ENCODE measurements around the gene BICC1. TPM values are rescaled to one million over a fixed set of nuclear protein-coding genes. Genes with fewer than 3 reads are reported as not detected.

Gene BICC1
- total RNA-seq, 1 experiment from 2014 or later = 0.57 TPM

DNA sequence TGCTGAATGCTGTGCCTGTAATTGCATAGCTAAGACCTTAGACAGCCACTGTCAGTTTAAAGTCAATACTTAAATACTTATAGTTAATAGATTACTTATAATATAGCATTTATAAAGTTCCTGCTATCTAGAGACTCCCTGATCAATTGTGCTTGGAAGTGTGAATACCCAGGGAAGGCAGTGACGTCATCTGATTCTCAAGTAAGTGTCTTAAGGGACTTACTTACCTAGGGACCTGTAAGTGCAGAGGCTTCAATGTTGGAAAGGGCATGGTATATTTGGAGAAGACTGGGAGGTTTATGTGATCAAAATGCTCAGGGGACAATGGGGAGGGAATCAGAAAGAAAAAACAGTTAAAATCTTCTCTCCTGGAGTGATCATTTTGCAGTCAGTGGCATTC is 55.0 kb downstream of the BICC1 start:
- H2BK20ac ChIP-seq (ENCODE audit: low read depth, low read length, poor library complexity, severe bottlenecking) = no peak overlapping the region
- Mint-ChIP-seq H3K36me3 (ENCODE audit: insufficient read depth in 1 of 3, low read depth in 3 of 3) (no peaks in the 10 kb centered on the region; a peak in 1 of 7 replicates), H3K9me3 (peaks cover 1 to 8% of the 10 kb centered on the region in 2 experiments; a peak in 2 of 5 replicates), H3K4me3 (no peak overlapping the region), H3K27me3 (ENCODE audit: low read depth) (no peaks in the 10 kb centered on the region), H3K27ac (no peak overlapping the region), H3K4me1 (peaks cover 0 to 3% of the 10 kb centered on the region in 2 experiments; a peak in 1 of 4 replicates)
- no peak overlapping the region for H2BK5ac ChIP-seq (ENCODE audit: insufficient read length, low read length)
- H4K5ac ChIP-seq (ENCODE audit: insufficient read length, low read depth, low read length) = no peak overlapping the region
- H3K79me1 ChIP-seq (ENCODE audit: insufficient read depth, low read depth, low read length, poor library complexity, severe bottlenecking) = no peaks in the 10 kb centered on the region
- no peaks in the 10 kb centered on the region; the same call in 1 of the 2 replicates for H3K27me3 ChIP-seq (ENCODE audit: insufficient read depth, low read length)
- no peak overlapping the region for H4K91ac ChIP-seq (ENCODE audit: insufficient read length, low read depth, low read length)
- DNase-seq = no peak
- no peak overlapping the region for H3K14ac ChIP-seq (ENCODE audit: insufficient read depth, low read length)
- no peak overlapping the region for H2AFZ ChIP-seq (ENCODE audit: low read length)
- H2AK5ac ChIP-seq (ENCODE audit: insufficient read length, low read length) = no peak overlapping the region
- no peak overlapping the region for H2BK120ac ChIP-seq (ENCODE audit: low read depth, low read length, poor library complexity, severe bottlenecking)
- no peaks in the 10 kb centered on the region for H3K9me3 ChIP-seq (ENCODE audit: control insufficient read depth, low read depth, low read length)
- no peak overlapping the region for H3K27ac ChIP-seq (ENCODE audit: insufficient read length, low read depth, low read length)
- no peak overlapping the region for H3K9ac ChIP-seq (ENCODE audit: extremely low read depth, insufficient read length, low read length)
- TF ChIP-seq, protein P1, sequence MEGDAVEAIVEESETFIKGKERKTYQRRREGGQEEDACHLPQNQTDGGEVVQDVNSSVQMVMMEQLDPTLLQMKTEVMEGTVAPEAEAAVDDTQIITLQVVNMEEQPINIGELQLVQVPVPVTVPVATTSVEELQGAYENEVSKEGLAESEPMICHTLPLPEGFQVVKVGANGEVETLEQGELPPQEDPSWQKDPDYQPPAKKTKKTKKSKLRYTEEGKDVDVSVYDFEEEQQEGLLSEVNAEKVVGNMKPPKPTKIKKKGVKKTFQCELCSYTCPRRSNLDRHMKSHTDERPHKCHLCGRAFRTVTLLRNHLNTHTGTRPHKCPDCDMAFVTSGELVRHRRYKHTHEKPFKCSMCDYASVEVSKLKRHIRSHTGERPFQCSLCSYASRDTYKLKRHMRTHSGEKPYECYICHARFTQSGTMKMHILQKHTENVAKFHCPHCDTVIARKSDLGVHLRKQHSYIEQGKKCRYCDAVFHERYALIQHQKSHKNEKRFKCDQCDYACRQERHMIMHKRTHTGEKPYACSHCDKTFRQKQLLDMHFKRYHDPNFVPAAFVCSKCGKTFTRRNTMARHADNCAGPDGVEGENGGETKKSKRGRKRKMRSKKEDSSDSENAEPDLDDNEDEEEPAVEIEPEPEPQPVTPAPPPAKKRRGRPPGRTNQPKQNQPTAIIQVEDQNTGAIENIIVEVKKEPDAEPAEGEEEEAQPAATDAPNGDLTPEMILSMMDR (conservative IDR thresholded peaks at IDR 0.05) = no peak
- H4K8ac ChIP-seq (replicated peaks; ENCODE audit: insufficient read length, low read depth, low read length) = no peak overlapping the region
- no peak overlapping the region for H3K4me2 ChIP-seq (ENCODE audit: insufficient read depth, insufficient read length, low read length)
- WGBS (ENCODE audit: extremely low coverage, insufficient read length, low lambda C conversion rate) = no CpG with 5 or more reads among the region's 1 CpG
- H3K23ac ChIP-seq (ENCODE audit: insufficient read length, low read depth, low read length) = no peak overlapping the region
- no peak overlapping the region for H3K4ac ChIP-seq (ENCODE audit: low read depth, low read length)
- no peaks in the 10 kb centered on the region for H3K4me1 ChIP-seq (ENCODE audit: insufficient read depth, low read length)
- no peaks in the 10 kb centered on the region for H4K20me1 ChIP-seq (ENCODE audit: control insufficient read depth, insufficient read depth, insufficient read length)
- no peak overlapping the region for H3K56ac ChIP-seq (ENCODE audit: insufficient read length, low read depth, low read length)
- H3K79me2 ChIP-seq (ENCODE audit: insufficient read depth, low read length) = no peaks in the 10 kb centered on the region
- no peak overlapping the region for H2BK12ac ChIP-seq (ENCODE audit: insufficient read length, low read depth, low read length)
- no peaks in the 10 kb centered on the region for H3K23me2 ChIP-seq (ENCODE audit: insufficient read length, low read depth, low read length, poor library complexity, severe bottlenecking)
- no peak overlapping the region for H3K18ac ChIP-seq (ENCODE audit: insufficient read length, low read depth, low read length)
- H3T11ph ChIP-seq (ENCODE audit: low read length) = no peak overlapping the region
- no peak overlapping the region for H2BK15ac ChIP-seq (ENCODE audit: low read depth, low read length)

All from H9 (cell line).